Nephron (organoid): ENCODE results near the gene ASH1L.
A peak's percentile ranks its signal among the peaks of the same experiment; 100 is the strongest.

Experiments
- H3K27ac Mint-ChIP-seq, 3 experiments: 2 replicates each; pipeline ENCODE4 v1.8.0; 2020; ENCODE audit warnings: mixed read lengths in 3 of 3, mild to moderate bottlenecking in 2 of 3, moderate library complexity in 1 of 3
- H3K27me3 Mint-ChIP-seq: 2 replicates; pipeline ENCODE4 v1.8.0; 2021; ENCODE audit warnings: low read depth, mild to moderate bottlenecking, moderate library complexity, mixed read lengths
- H3K36me3 Mint-ChIP-seq: 2 replicates; pipeline ENCODE4 v1.8.0; 2020; ENCODE audit warnings: low read depth, mixed read lengths
- H3K4me1 Mint-ChIP-seq: 2 replicates; pipeline ENCODE4 v1.8.0; 2020; ENCODE audit warnings: mixed read lengths
- H3K4me3 Mint-ChIP-seq, 3 experiments: 2 replicates each; pipeline ENCODE4 v1.8.0; 2020; ENCODE audit warnings: mild to moderate bottlenecking in 3 of 3, mixed read lengths in 3 of 3, moderate library complexity in 2 of 3
- H3K9me3 Mint-ChIP-seq: 2 replicates; pipeline ENCODE4 v1.8.0; 2020; ENCODE audit warnings: mixed read lengths
- CTCF ChIP-seq, 3 experiments: fragments of 200-600 bp; sonication (generic); IDR thresholded peaks; one replicate each; pipeline ENCODE4 v1.5.0; 2021; ENCODE audit warnings: antibody characterized with exemption in 3 of 3; ENCODE audit not compliant: unreplicated experiment in 3 of 3

Gene ASH1L

GRCh38 chr1:155485222-155485621, 77.4 kb downstream of the ASH1L start:
- H3K27ac Mint-ChIP-seq = no peak overlapping the region
- no peaks in the 10 kb centered on the region for H3K9me3 Mint-ChIP-seq
- no peaks in the 10 kb centered on the region for H3K27me3 Mint-ChIP-seq
- no peaks in the 10 kb centered on the region for H3K4me1 Mint-ChIP-seq
- H3K4me3 Mint-ChIP-seq = no peak overlapping the region
- no peak for TF ChIP-seq CTCF (IDR thresholded peaks at IDR 0.05; ENCODE audit: unreplicated experiment in 3 of 3)
- H3K36me3 Mint-ChIP-seq = peaks cover 27% of the 10 kb centered on the region

- Mint-ChIP-seq H3K4me1 (peaks cover 19% of the 10 kb centered on the region), H3K36me3 (peaks cover 50% of the 10 kb centered on the region), H3K27ac (no peak overlapping the region), H3K4me3 (no peak overlapping the region), H3K27me3 (no peaks in the 10 kb centered on the region), H3K9me3 (no peaks in the 10 kb centered on the region)
- no peak for TF ChIP-seq CTCF (IDR thresholded peaks at IDR 0.05; ENCODE audit: unreplicated experiment in 3 of 3)
Observed at GRCh38 chr1:155481741-155482241, 80.8 kb downstream of the ASH1L start.

- no peaks in the 10 kb centered on the region for H3K9me3 Mint-ChIP-seq
- H3K4me3 Mint-ChIP-seq = no peak overlapping the region
- H3K27me3 Mint-ChIP-seq = no peaks in the 10 kb centered on the region
- no peak for TF ChIP-seq CTCF (IDR thresholded peaks at IDR 0.05; ENCODE audit: unreplicated experiment in 3 of 3)
- H3K27ac Mint-ChIP-seq = no peak overlapping the region
- peaks cover 57% of the 10 kb centered on the region for H3K36me3 Mint-ChIP-seq
- peaks cover 29% of the 10 kb centered on the region for H3K4me1 Mint-ChIP-seq
Observed at GRCh38 chr1:155479205-155479604, 83.4 kb downstream of the ASH1L start.

GRCh38 chr1:155478270-155478852, 84.2 kb downstream of the ASH1L start:
- no peak overlapping the region for H3K4me3 Mint-ChIP-seq
- no peak overlapping the region for H3K27ac Mint-ChIP-seq
- H3K27me3 Mint-ChIP-seq = no peaks in the 10 kb centered on the region
- no peak for TF ChIP-seq CTCF (IDR thresholded peaks at IDR 0.05; ENCODE audit: unreplicated experiment in 3 of 3)
- H3K4me1 Mint-ChIP-seq = peaks cover 29% of the 10 kb centered on the region
- H3K36me3 Mint-ChIP-seq = peaks cover 57% of the 10 kb centered on the region
- no peaks in the 10 kb centered on the region for H3K9me3 Mint-ChIP-seq

- Mint-ChIP-seq H3K27ac (no peak overlapping the region), H3K36me3 (peaks cover 60% of the 10 kb centered on the region), H3K27me3 (no peaks in the 10 kb centered on the region), H3K4me3 (no peak overlapping the region), H3K9me3 (peaks cover 5% of the 10 kb centered on the region), H3K4me1 (peaks cover 31% of the 10 kb centered on the region)
- TF ChIP-seq CTCF (IDR thresholded peaks at IDR 0.05; ENCODE audit: unreplicated experiment in 3 of 3) = no peak
Observed at GRCh38 chr1:155474146-155474545, 88.5 kb downstream of the ASH1L start.

GRCh38 chr1:155473151-155473821, 89.3 kb downstream of the ASH1L start:
- H3K27ac Mint-ChIP-seq = peak overlapping the region; percentile 48 to 74 (median 58)
- peaks cover 27% of the 10 kb centered on the region for H3K4me1 Mint-ChIP-seq
- peaks cover 5% of the 10 kb centered on the region for H3K9me3 Mint-ChIP-seq
- H3K4me3 Mint-ChIP-seq = no peak overlapping the region
- no peaks in the 10 kb centered on the region for H3K27me3 Mint-ChIP-seq
- no peak for TF ChIP-seq CTCF (IDR thresholded peaks at IDR 0.05; ENCODE audit: unreplicated experiment in 3 of 3)
- peaks cover 57% of the 10 kb centered on the region for H3K36me3 Mint-ChIP-seq
